SK-N-SH (cell line): ENCODE results near the gene MBNL2. TPM values are rescaled to one million over a fixed set of nuclear protein-coding genes. Genes with fewer than 3 reads are reported as not detected.
A peak's percentile ranks its signal among the peaks of the same experiment; 100 is the strongest.

ENCODE experiments used
- CTCF ChIA-PET: fragments of 300-600, 350-600 bp; formaldehyde crosslinking; extraction: SDS; loops from one replicate; lab custom pipeline; 2021; lab: Yijun Ruan, JAX
- POLR2A ChIA-PET: fragments of 350-600 bp; sonication (Branson Sonifier 250); formaldehyde crosslinking; extraction: SDS; loops from one replicate; lab custom pipeline; 2020; ENCODE audit warnings: antibody characterized with exemption, inconsistent platforms; lab: Yijun Ruan, JAX
- DNase-seq: peaks from one replicate; pipeline ENCODE4 v3.0.0; 2012
- H2AFZ ChIP-seq: fragments of 200-600 bp; sonication (generic); 2 replicates; pipeline ENCODE4 v1.8.1; 2016; ENCODE audit warnings: antibody characterized with exemption, mild to moderate bottlenecking, low read depth
- H3F3A ChIP-seq: fragments of 200-600 bp; sonication (generic); replicated peaks from 2 replicates; pipeline ENCODE3; 2016; ENCODE audit warnings: antibody characterized with exemption, mild to moderate bottlenecking; ENCODE audit not compliant: insufficient read depth
- H3K27ac ChIP-seq, 2 experiments: fragments of 200-500 bp in 1 of 2; fragments of 200-600 bp in 1 of 2; sonication (Bioruptor generic) in 1 of 2; sonication (generic), shearing (Covaris generic) in 1 of 2; 2 replicates each; pipeline versions ENCODE4 v1.5.1 to v1.6.1; 2014 to 2016; ENCODE audit warnings: low read depth in 2 of 2, inconsistent platforms in 1 of 2, low read length in 1 of 2, mild to moderate bottlenecking in 1 of 2, mixed read lengths in 1 of 2
- H3K27me3 ChIP-seq: fragments of 200-600 bp; sonication (generic), shearing (Covaris generic); 2 replicates; pipeline ENCODE4 v1.6.1; 2016; ENCODE audit warnings: mixed run types; ENCODE audit not compliant: insufficient read depth
- H3K36me3 ChIP-seq, 2 experiments: fragments of 200-500 bp in 1 of 2; fragments of 200-600 bp in 1 of 2; sonication (Bioruptor generic) in 1 of 2; sonication (generic) in 1 of 2; replicated peaks in 1 of 2; 2 replicates each; pipeline versions ENCODE3 to v1.5.1; 2014 to 2016; ENCODE audit warnings: low read length in 1 of 2, mild to moderate bottlenecking in 1 of 2; ENCODE audit not compliant: insufficient read depth in 2 of 2, control insufficient read depth in 1 of 2
- H3K4me1 ChIP-seq, 2 experiments: fragments of 200-500 bp in 1 of 2; fragments of 200-600 bp in 1 of 2; sonication (Bioruptor generic) in 1 of 2; sonication (generic), shearing (Covaris generic) in 1 of 2; 2 replicates each; pipeline versions ENCODE4 v1.5.1 to v1.6.1; 2014 to 2016; ENCODE audit warnings: low read depth in 1 of 2, low read length in 1 of 2, mixed run types in 1 of 2; ENCODE audit not compliant: insufficient read depth in 2 of 2, control insufficient read depth in 1 of 2
- H3K4me2 ChIP-seq: fragments of 200-600 bp; sonication (generic), shearing (Covaris generic); 2 replicates; pipeline ENCODE4 v1.6.1; 2017; ENCODE audit warnings: mixed run types
- H3K4me3 ChIP-seq, 2 experiments: fragments of 200-500 bp in 1 of 2; fragments of 200-600 bp in 1 of 2; sonication (Bioruptor generic) in 1 of 2; sonication (generic), shearing (Covaris generic) in 1 of 2; 2 replicates each; pipeline versions ENCODE4 v1.5.1 to v1.8.1; 2014 to 2016; ENCODE audit warnings: low read depth in 2 of 2, inconsistent platforms in 1 of 2, low read length in 1 of 2, mild to moderate bottlenecking in 1 of 2, mixed read lengths in 1 of 2, moderate library complexity in 1 of 2
- H3K79me2 ChIP-seq: fragments of 200-600 bp; sonication (generic); 2 replicates; pipeline ENCODE4 v1.8.1; 2017; ENCODE audit warnings: mild to moderate bottlenecking; ENCODE audit not compliant: insufficient read depth
- H3K9ac ChIP-seq: fragments of 200-600 bp; sonication (generic); 2 replicates; pipeline ENCODE4 v1.6.1; 2017; ENCODE audit warnings: mixed run types
- H3K9me2 ChIP-seq: fragments of 200-600 bp; sonication (generic); 2 replicates; pipeline ENCODE4 v1.6.1; 2017; ENCODE audit warnings: mixed run types
- H3K9me3 ChIP-seq: fragments of 200-600 bp; sonication (generic); 2 replicates; pipeline ENCODE4 v1.6.1; 2017; ENCODE audit warnings: mixed run types, mild to moderate bottlenecking, moderate library complexity
- H4K20me1 ChIP-seq: fragments of 200-600 bp; sonication (generic); 2 replicates; pipeline ENCODE4 v1.6.1; 2017; ENCODE audit warnings: mild to moderate bottlenecking, mixed run types; ENCODE audit not compliant: insufficient read depth
- CTCF ChIP-seq: fragments of 200-600 bp; sonication (generic); IDR thresholded peaks from 2 replicates; pipeline ENCODE4 v1.6.1; 2017; ENCODE audit warnings: antibody characterized with exemption, mild to moderate bottlenecking, moderate library complexity
- EP300 ChIP-seq, 2 experiments: IDR thresholded peaks; 2 replicates each; pipeline versions ENCODE4 v1.4.0 to v1.6.1; 2012; ENCODE audit warnings: borderline replicate concordance in 1 of 2, low read depth in 1 of 2, low read length in 1 of 2
- EZH2phosphoT487 ChIP-seq: fragments of 200-600 bp; sonication (generic); IDR thresholded peaks from 2 replicates; pipeline ENCODE4 v1.6.1; 2017; ENCODE audit warnings: low read depth, mixed run types, mild to moderate bottlenecking, antibody characterized with exemption, moderate library complexity, borderline replicate concordance
- FOXM1 ChIP-seq: IDR thresholded peaks from 2 replicates; pipeline ENCODE4 v1.4.0; 2012; ENCODE audit warnings: low read depth, mild to moderate bottlenecking
- GABPA ChIP-seq: IDR thresholded peaks from 2 replicates; pipeline ENCODE4 v1.4.0; 2012; ENCODE audit warnings: low read depth, mild to moderate bottlenecking
- GATA2 ChIP-seq: sonication (generic); formaldehyde crosslinking; IDR thresholded peaks from 2 replicates; pipeline ENCODE4 v1.5.0; 2020; ENCODE audit warnings: mild to moderate bottlenecking, missing genetic modification reagents
- JUND ChIP-seq: IDR thresholded peaks from 2 replicates; pipeline ENCODE4 v1.4.0; 2012
- PBX3 ChIP-seq: IDR thresholded peaks from 2 replicates; pipeline ENCODE4; 2012
- POLR2AphosphoS5 ChIP-seq: IDR thresholded peaks from 2 replicates; pipeline ENCODE4 v1.6.1; 2012; ENCODE audit warnings: low read depth, low read length
- RCOR1 ChIP-seq: fragments of 150-350 bp; IDR thresholded peaks from 2 replicates; pipeline ENCODE4 v1.6.1; 2017; ENCODE audit warnings: antibody characterized with exemption, low read length
- RXRA ChIP-seq: IDR thresholded peaks from 2 replicates; pipeline ENCODE4 v1.4.0; 2012; ENCODE audit warnings: low read depth, mild to moderate bottlenecking, borderline replicate concordance
- SIN3A ChIP-seq: IDR thresholded peaks from 2 replicates; pipeline ENCODE4 v1.6.1; 2012; ENCODE audit warnings: low read depth, mild to moderate bottlenecking, low read length, moderate library complexity, borderline replicate concordance
- TAF1 ChIP-seq: IDR thresholded peaks from 2 replicates; pipeline ENCODE4 v1.6.1; 2012; ENCODE audit warnings: low read depth, mild to moderate bottlenecking, low read length, moderate library complexity, borderline replicate concordance
- TCF12 ChIP-seq: IDR thresholded peaks from 2 replicates; pipeline ENCODE4 v1.4.0; 2012
- WGBS: methylation state at CpG from one replicate; pipeline ENCODE4 v1.1.6; 2017; ENCODE audit warnings: low lambda C conversion rate; 5-methylcytosine and 5-hydroxymethylcytosine counted together
- polyA plus RNA-seq, 3 experiments: library from polyadenylated mRNA; depleted of rRNA; stranded (reverse); fragments of >200 nt; gene quantifications; 2 replicates each; pipeline ENCODE4 v1.2.3, GENCODE V29; 2012

Gene MBNL2
- polyA plus RNA-seq, 1 of the 3 experiments (the other 2 are of a cell fraction) = 24.5 TPM

DNA sequence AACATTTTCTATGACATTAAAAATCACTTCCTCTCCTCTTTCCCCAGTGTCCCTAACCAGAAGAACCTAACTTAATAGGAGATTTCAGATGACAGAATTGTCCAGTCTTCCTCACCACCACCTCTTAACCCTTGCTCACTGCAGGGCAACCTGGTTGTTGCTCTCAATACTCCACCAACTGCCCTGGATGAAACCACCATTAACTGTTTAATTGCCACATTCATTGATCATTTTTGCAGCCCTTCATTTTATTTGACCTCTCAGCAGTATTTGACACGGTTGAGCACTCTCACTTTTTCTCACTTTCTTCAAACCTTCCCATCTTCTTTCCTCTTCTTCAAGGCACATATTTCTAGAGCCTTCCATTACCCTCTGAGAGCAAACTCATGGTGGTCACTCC lies 84.0 kb downstream of the MBNL2 start:
- Histone ChIP-seq H3K27ac (peak overlapping the region; percentile 88 to 94), H3K4me2 (peak overlapping the region; percentile 52; the same call in 1 of the 2 replicates)
- WGBS = 97% methylated on average over 1 of the region's 1 CpG

GRCh38 chr13:97306645-97307044 lies 84.5 kb downstream of the MBNL2 start:
- no peaks in the 10 kb centered on the region for H3K9me2 ChIP-seq
- peaks cover 57% of the 10 kb centered on the region for H3F3A ChIP-seq
- POLR2A ChIA-PET = interaction anchor here (1.3 kb wide), 1 partner anchor 11 kb away, joined by 3 read pairs; no protein-coding TSS in a partner anchor
- peaks cover 90% of the 10 kb centered on the region for H3K79me2 ChIP-seq
- H3K4me1 ChIP-seq = peaks cover 29 to 51% of the 10 kb centered on the region in 2 experiments
- no peak overlapping the region for H2AFZ ChIP-seq
- peak overlapping the region; percentile 88 to 94; a peak in 3 of 4 replicates for H3K27ac ChIP-seq
- H3K4me3 ChIP-seq = peak overlapping the region in 1 of 2 experiments; percentile 27; a peak in 1 of 4 replicates
- H3K36me3 ChIP-seq = peaks cover 3 to 31% of the 10 kb centered on the region in 2 experiments
- no peaks in the 10 kb centered on the region for H3K27me3 ChIP-seq
- peak overlapping the region; percentile 73 for H3K9ac ChIP-seq
- CTCF ChIA-PET = no interaction called here
- H3K4me2 ChIP-seq = peak overlapping the region; percentile 52
- TF ChIP-seq TAF1 = no peak
- no peak for TF ChIP-seq FOXM1
- TF ChIP-seq RXRA = no peak
- no peak for TF ChIP-seq EZH2phosphoT487
- H3K9me3 ChIP-seq = no peaks in the 10 kb centered on the region
- H4K20me1 ChIP-seq = no peaks in the 10 kb centered on the region
- no peak for DNase-seq

More for the DNA sequence above, 84.0 kb downstream of the MBNL2 start:
- Histone ChIP-seq H3K4me1 (peaks cover 29 to 52% of the 10 kb centered on the region in 2 experiments), H3F3A (peaks cover 57% of the 10 kb centered on the region), H3K9ac (no peak overlapping the region; the same call in 1 of the 2 replicates), H3K4me3 (no peak overlapping the region), H3K79me2 (peaks cover 90% of the 10 kb centered on the region), H4K20me1 (no peaks in the 10 kb centered on the region), H3K9me2 (no peaks in the 10 kb centered on the region)
- CTCF ChIA-PET = interaction anchor here (2.0 kb wide), 1 partner anchor 196 kb away, joined by 7 read pairs; no protein-coding TSS in a partner anchor
- DNase-seq = no peak
- POLR2A ChIA-PET = interaction anchor here (1.3 kb wide), 1 partner anchor 10 kb away, joined by 3 read pairs; no protein-coding TSS in a partner anchor
- no peak for TF ChIP-seq RCOR1
- TF ChIP-seq TCF12 = no peak
- TF ChIP-seq POLR2AphosphoS5 = 0 out of 2 replicates have a peak, but pooled peaks have one; percentile 3
- TF ChIP-seq, all 33 proteins: peak for 1
- H3K27me3 ChIP-seq = no peaks in the 10 kb centered on the region
- H3K36me3 ChIP-seq = peaks cover 3 to 25% of the 10 kb centered on the region in 2 experiments
- H3K9me3 ChIP-seq = no peaks in the 10 kb centered on the region
- no peak overlapping the region for H2AFZ ChIP-seq

- peaks cover 4 to 27% of the 10 kb centered on the region in 2 experiments for H3K36me3 ChIP-seq
- CTCF ChIA-PET = interaction anchor here (1.0 to 1.3 kb wide), 2 partner anchors 9 to 23 kb away, joined by 3 to 4 read pairs; no protein-coding TSS in a partner anchor
- POLR2A ChIA-PET = no interaction called here
- no peak overlapping the region for H2AFZ ChIP-seq
- peaks cover 29 to 48% of the 10 kb centered on the region in 2 experiments for H3K4me1 ChIP-seq
- DNase-seq = no peak
- no peaks in the 10 kb centered on the region for H4K20me1 ChIP-seq
- H3K27ac ChIP-seq = peak overlapping the region; percentile 88 to 94
- H3F3A ChIP-seq = peaks cover 57% of the 10 kb centered on the region
- peak overlapping the region; percentile 73 for H3K9ac ChIP-seq
- WGBS = 27% methylated on average over 7 of the region's 7 CpGs
- H3K4me2 ChIP-seq = peak overlapping the region; percentile 52
- H3K9me2 ChIP-seq = no peaks in the 10 kb centered on the region
- H3K4me3 ChIP-seq = peak overlapping the region in 1 of 2 experiments; percentile 27; a peak in 1 of 4 replicates
- peaks cover 90% of the 10 kb centered on the region for H3K79me2 ChIP-seq
- H3K27me3 ChIP-seq = no peaks in the 10 kb centered on the region
- no peak; the same call in 1 of the 2 replicates for TF ChIP-seq FOXM1
- no peak for TF ChIP-seq PBX3
- no peak for TF ChIP-seq GATA2 (CRISPR knock-in tag)
- peak in 1 of 2 experiments; percentile 19; a peak in 2 of 4 replicates for TF ChIP-seq EP300 (IDR thresholded peaks at IDR 0.05; ENCODE audit: borderline replicate concordance in 1 of 2, low read depth in 1 of 2, low read length in 1 of 2)
- TF ChIP-seq JUND = no peak
- TF ChIP-seq SIN3A = no peak
- no peak for TF ChIP-seq GABPA
- no peak for TF ChIP-seq RCOR1
- peak; percentile 21; the same call in 1 of the 2 replicates for TF ChIP-seq CTCF
- no peaks in the 10 kb centered on the region for H3K9me3 ChIP-seq
Observed at GRCh38 chr13:97307118-97307881, 85.2 kb downstream of the MBNL2 start.
